Endothelial cell of umbilical vein (primary cell): ENCODE results near the gene PI4KA. TPM values are rescaled to one million over a fixed set of nuclear protein-coding genes. Genes with fewer than 3 reads are reported as not detected.

Source experiments
- BruUV-seq: library from RNA; stranded (reverse); fragments of 400-500 nt; replicated peaks from 2 replicates; lab custom pipeline; 2021; lab: Mats Ljungman, UMichigan
- CTCF ChIA-PET: fragments of 300-600, 350-600 bp; sonication (Branson Sonifier 250); formaldehyde crosslinking; loops from one replicate; lab custom pipeline; 2021; ENCODE audit warnings: antibody characterized with exemption, inconsistent platforms; lab: Charles Lee
- POLR2A ChIA-PET: fragments of 300-600, 350-600 bp; sonication (Branson Sonifier 250); formaldehyde crosslinking; loops from one replicate; lab custom pipeline; 2021; ENCODE audit warnings: antibody characterized with exemption, inconsistent platforms; lab: Charles Lee
- DNase-seq: peaks from one replicate; pipeline ENCODE4 v3.0.0-alpha.2; 2011; ENCODE audit warnings: low read depth, low spot score
- FAIRE-seq: peaks from 2 replicates; lab custom pipeline; 2011; peaks lifted over from hg19 to GRCh38; lab: Jason Lieb, UNC
- H2AFZ ChIP-seq: 2 replicates; pipeline ENCODE4 v1.6.0; 2012; ENCODE audit warnings: low read depth, low read length, control low read depth, inconsistent platforms
- H3K27ac ChIP-seq: 2 replicates; pipeline ENCODE4 v1.5.1; 2011; ENCODE audit warnings: low read depth, mild to moderate bottlenecking, control low read depth, low read length, moderate library complexity; ENCODE audit not compliant: insufficient read depth
- H3K27me3 ChIP-seq, 2 experiments: 2 replicates each; pipeline versions ENCODE4 v1.6.0 to v1.6.1; 2011; ENCODE audit warnings: low read length in 2 of 2, mixed read lengths in 1 of 2; ENCODE audit not compliant: control insufficient read depth in 2 of 2, insufficient read depth in 2 of 2
- H3K36me3 ChIP-seq, 2 experiments: 2 replicates in 1 of 2; 3 replicates in 1 of 2; pipeline ENCODE4 v1.5.1; 2011; ENCODE audit warnings: low read length in 2 of 2, mild to moderate bottlenecking in 1 of 2, moderate library complexity in 1 of 2; ENCODE audit not compliant: control insufficient read depth in 2 of 2, insufficient read depth in 2 of 2; ENCODE audit errors: extremely low read depth in 1 of 2
- H3K4me1 ChIP-seq: 3 replicates; pipeline ENCODE4 v1.5.1; 2011; ENCODE audit warnings: mild to moderate bottlenecking, low read length; ENCODE audit not compliant: control insufficient read depth, insufficient read depth; ENCODE audit errors: extremely low read depth
- H3K4me2 ChIP-seq: 2 replicates; pipeline ENCODE4 v1.6.1; 2011; ENCODE audit warnings: low read length, control low read depth, mixed read lengths; ENCODE audit not compliant: insufficient read depth
- H3K4me3 ChIP-seq, 3 experiments: fragments of 200-600 bp in 1 of 3; sonication (generic), shearing (Covaris generic) in 1 of 3; replicated peaks in 1 of 3; 2 replicates each; pipeline ENCODE4 v1.5.1; 2011 to 2016; ENCODE audit warnings: control low read depth in 3 of 3, low read length in 3 of 3, mild to moderate bottlenecking in 2 of 3, inconsistent platforms in 1 of 3, low read depth in 1 of 3, moderate library complexity in 1 of 3; ENCODE audit not compliant: insufficient read depth in 1 of 3
- H3K79me2 ChIP-seq: 2 replicates; pipeline ENCODE4 v1.6.0; 2012; ENCODE audit warnings: low read length, inconsistent platforms; ENCODE audit not compliant: control insufficient read depth, insufficient read depth
- H3K9ac ChIP-seq: replicated peaks from 2 replicates; pipeline ENCODE3; 2011; ENCODE audit warnings: low read length, control low read depth; ENCODE audit not compliant: insufficient read depth; ENCODE audit errors: extremely low read depth
- H3K9me1 ChIP-seq: replicated peaks from 3 replicates; pipeline ENCODE4 v1.6.0; 2011; ENCODE audit warnings: mild to moderate bottlenecking, low read length; ENCODE audit not compliant: control insufficient read depth, insufficient read depth; ENCODE audit errors: extremely low read depth
- H3K9me3 ChIP-seq: replicated peaks from 2 replicates; pipeline ENCODE4 v1.5.1; 2012; ENCODE audit warnings: low read length, inconsistent platforms; ENCODE audit not compliant: control insufficient read depth, insufficient read depth
- H4K20me1 ChIP-seq: replicated peaks from 2 replicates; pipeline ENCODE3; 2011; ENCODE audit warnings: mild to moderate bottlenecking, low read length; ENCODE audit not compliant: control insufficient read depth, insufficient read depth; ENCODE audit errors: extremely low read depth
- CTCF ChIP-seq, 2 donors: IDR thresholded peaks; 1 replicate in 1 of 2; 2 replicates in 1 of 2; pipeline ENCODE4 v1.5.1; 2011; ENCODE audit warnings: low read length in 2 of 2, mild to moderate bottlenecking in 2 of 2, moderate library complexity in 2 of 2, control low read depth in 1 of 2, inconsistent platforms in 1 of 2, low read depth in 1 of 2; ENCODE audit not compliant: insufficient read depth in 1 of 2; ENCODE audit errors: extremely low read depth in 1 of 2
- EZH2 ChIP-seq: IDR thresholded peaks from 2 replicates; pipeline ENCODE4 v1.6.1; 2012; ENCODE audit warnings: borderline replicate concordance, low read depth, mild to moderate bottlenecking, moderate library complexity, low read length, inconsistent platforms; ENCODE audit not compliant: severe bottlenecking
- GATA2 ChIP-seq: IDR thresholded peaks from 2 replicates; pipeline ENCODE4 v1.7.0; 2011; ENCODE audit warnings: low read depth, mild to moderate bottlenecking, moderate library complexity, mixed read lengths, low read length; ENCODE audit not compliant: insufficient read length, insufficient read depth
- JUN ChIP-seq: IDR thresholded peaks from 2 replicates; pipeline ENCODE4 v1.6.1; 2011; ENCODE audit warnings: borderline replicate concordance, low read depth; ENCODE audit not compliant: insufficient read length, insufficient read depth
- MAX ChIP-seq: IDR thresholded peaks from 2 replicates; pipeline ENCODE4 v1.6.1; 2011; ENCODE audit not compliant: insufficient read depth, insufficient read length
- MYC ChIP-seq: IDR thresholded peaks from one replicate; pipeline ENCODE4 v1.6.1; 2011; ENCODE audit warnings: mild to moderate bottlenecking, low read depth, low read length
- POLR2A ChIP-seq: IDR thresholded peaks from 2 replicates; pipeline ENCODE4 v1.6.1; 2012; ENCODE audit warnings: low read depth, mild to moderate bottlenecking, control low read depth, low read length
- POLR2AphosphoS5 ChIP-seq: IDR thresholded peaks from 2 replicates; pipeline ENCODE4 v1.6.1; 2012; ENCODE audit warnings: low read depth, mild to moderate bottlenecking, control low read depth, low read length, moderate library complexity; ENCODE audit not compliant: insufficient read depth
- dilution Hi-C: fragments of 300-500 bp; cut with MboI; formaldehyde crosslinking; loops from one replicate; pipeline ENCODE4 v1.15.0; 2019; ENCODE audit warnings: low sequenced_read_pairs; ENCODE audit not compliant: extremely low pct_ligation_motif_present
- intact Hi-C: fragments of 100-400 bp; cut with micrococcal nuclease; formaldehyde crosslinking; loops from one replicate; pipeline ENCODE4 v1.10.0; 2022
- polyA plus RNA-seq, 4 experiments: library from polyadenylated mRNA; depleted of rRNA in 3 of 4; stranded (reverse) in 3 of 4; unstranded in 1 of 4; fragments of >200 nt; gene quantifications; 2 replicates each; pipeline versions ENCODE4 v1.2.1 to v1.2.3, GENCODE V29; 2011 to 2012; ENCODE audit warnings: missing spikeins in 1 of 4
- total RNA-seq: library from RNA; stranded (reverse); gene quantifications from 2 replicates; pipeline ENCODE4 v1.2.3, GENCODE V29; 2021

PI4KA gene
- total and polyA plus RNA-seq, 2 donors (not counting 3 experiments of a cell fraction or from before 2014, with no cell fraction given) = 28.9 to 56.4 TPM

- TF ChIP-seq CTCF (IDR thresholded peaks at IDR 0.05; ENCODE audit: extremely low read depth in 1 of 2, insufficient read depth in 1 of 2, low read depth in 1 of 2, low read length in 2 of 2) (no peak), EZH2 (no peak), POLR2AphosphoS5 (no peak), MAX (no peak), MYC (no peak), JUN (no peak), POLR2A (no peak), GATA2 (no peak)
- FAIRE-seq = no peak
- no peak for DNase-seq
- dilution Hi-C loops = no loop called here
- Histone ChIP-seq H2AFZ (no peak overlapping the region), H3K4me3 (no peak overlapping the region), H3K9me3 (no peaks in the 10 kb centered on the region), H3K79me2 (no peaks in the 10 kb centered on the region), H3K4me1 (no peaks in the 10 kb centered on the region), H4K20me1 (no peaks in the 10 kb centered on the region), H3K9ac (no peak overlapping the region), H3K9me1 (no peaks in the 10 kb centered on the region), H3K36me3 (peaks cover 3 to 15% of the 10 kb centered on the region in 2 experiments), H3K27ac (no peak overlapping the region), H3K4me2 (no peak overlapping the region), H3K27me3 (no peaks in the 10 kb centered on the region)
- POLR2A ChIA-PET = no interaction called here
- no TSS peak for BruUV-seq
- intact Hi-C loops = no loop called here
- CTCF ChIA-PET = interaction anchor here (0.5 kb wide), 1 partner anchor 11 kb away, joined by 3 read pairs; no protein-coding TSS in a partner anchor
Measured at GRCh38 chr22:20873214-20873613, 14.6 kb upstream of the PI4KA start.
